Measurements from ENCODE around the gene DUOXA2. TPM values are rescaled to one million over a fixed set of nuclear protein-coding genes. Genes with fewer than 3 reads are reported as not detected.

DUOXA2 gene
- total RNA-seq, 1 experiment from 2014 or later: not detected

DNA sequence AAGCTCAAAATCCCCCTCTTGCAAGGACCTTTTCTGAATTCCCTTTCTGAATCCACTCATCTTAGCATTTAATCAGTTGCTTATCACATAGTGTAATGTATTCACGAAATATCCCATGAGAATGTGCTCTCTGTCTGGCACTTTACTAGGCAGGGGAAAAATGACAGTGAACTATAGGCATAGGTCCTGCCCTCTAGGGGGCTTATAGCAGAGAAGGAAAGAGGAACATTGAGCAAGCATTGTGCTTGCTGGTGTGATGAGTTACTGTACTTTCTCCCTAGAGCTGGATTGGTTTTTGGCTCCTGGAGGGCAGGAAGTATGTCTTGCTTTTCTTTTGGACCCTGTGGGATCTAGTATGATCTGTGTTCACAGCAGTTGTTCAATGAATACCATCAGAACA is 26.6 kb upstream of the DUOXA2 start:
- Histone ChIP-seq H3K9me3 (ENCODE audit: control insufficient read depth, insufficient read depth, low read depth, low read length) (no peaks in the 10 kb centered on the region), H3K36me3 (ENCODE audit: control insufficient read depth, insufficient read depth, low read length) (no peaks in the 10 kb centered on the region), H3K27ac (ENCODE audit: low read length) (no peak overlapping the region), H3K27me3 (ENCODE audit: control insufficient read depth, insufficient read depth, low read length) (peaks cover 18% of the 10 kb centered on the region), H3K4me3 (ENCODE audit: low read depth in 2 of 2, low read length in 2 of 2) (no peak overlapping the region), H3K4me1 (ENCODE audit: control insufficient read depth, insufficient read depth, low read length) (no peaks in the 10 kb centered on the region)
- BruUV-seq (replicated peaks): no TSS peak
- peak; percentile 53; the same call in 1 of the 2 replicates for ATAC-seq
- in situ Hi-C loops (cut with HindIII; ENCODE audit: low pct_unique_long_range_greater_than_20kb, low sequenced_read_pairs) (no loop called here), intact Hi-C loops (cut with micrococcal nuclease; ENCODE audit: unreplicated experiment) (no loop called here)
- no peak for TF ChIP-seq SIN3A (IDR thresholded peaks at IDR 0.05; ENCODE audit: borderline replicate concordance, insufficient read depth, low read depth, low read length)
- TF ChIP-seq, protein P1, sequence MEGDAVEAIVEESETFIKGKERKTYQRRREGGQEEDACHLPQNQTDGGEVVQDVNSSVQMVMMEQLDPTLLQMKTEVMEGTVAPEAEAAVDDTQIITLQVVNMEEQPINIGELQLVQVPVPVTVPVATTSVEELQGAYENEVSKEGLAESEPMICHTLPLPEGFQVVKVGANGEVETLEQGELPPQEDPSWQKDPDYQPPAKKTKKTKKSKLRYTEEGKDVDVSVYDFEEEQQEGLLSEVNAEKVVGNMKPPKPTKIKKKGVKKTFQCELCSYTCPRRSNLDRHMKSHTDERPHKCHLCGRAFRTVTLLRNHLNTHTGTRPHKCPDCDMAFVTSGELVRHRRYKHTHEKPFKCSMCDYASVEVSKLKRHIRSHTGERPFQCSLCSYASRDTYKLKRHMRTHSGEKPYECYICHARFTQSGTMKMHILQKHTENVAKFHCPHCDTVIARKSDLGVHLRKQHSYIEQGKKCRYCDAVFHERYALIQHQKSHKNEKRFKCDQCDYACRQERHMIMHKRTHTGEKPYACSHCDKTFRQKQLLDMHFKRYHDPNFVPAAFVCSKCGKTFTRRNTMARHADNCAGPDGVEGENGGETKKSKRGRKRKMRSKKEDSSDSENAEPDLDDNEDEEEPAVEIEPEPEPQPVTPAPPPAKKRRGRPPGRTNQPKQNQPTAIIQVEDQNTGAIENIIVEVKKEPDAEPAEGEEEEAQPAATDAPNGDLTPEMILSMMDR (IDR thresholded peaks at IDR 0.05): no peak; the same call in 1 of the 2 replicates
- TF ChIP-seq, protein P2, sequence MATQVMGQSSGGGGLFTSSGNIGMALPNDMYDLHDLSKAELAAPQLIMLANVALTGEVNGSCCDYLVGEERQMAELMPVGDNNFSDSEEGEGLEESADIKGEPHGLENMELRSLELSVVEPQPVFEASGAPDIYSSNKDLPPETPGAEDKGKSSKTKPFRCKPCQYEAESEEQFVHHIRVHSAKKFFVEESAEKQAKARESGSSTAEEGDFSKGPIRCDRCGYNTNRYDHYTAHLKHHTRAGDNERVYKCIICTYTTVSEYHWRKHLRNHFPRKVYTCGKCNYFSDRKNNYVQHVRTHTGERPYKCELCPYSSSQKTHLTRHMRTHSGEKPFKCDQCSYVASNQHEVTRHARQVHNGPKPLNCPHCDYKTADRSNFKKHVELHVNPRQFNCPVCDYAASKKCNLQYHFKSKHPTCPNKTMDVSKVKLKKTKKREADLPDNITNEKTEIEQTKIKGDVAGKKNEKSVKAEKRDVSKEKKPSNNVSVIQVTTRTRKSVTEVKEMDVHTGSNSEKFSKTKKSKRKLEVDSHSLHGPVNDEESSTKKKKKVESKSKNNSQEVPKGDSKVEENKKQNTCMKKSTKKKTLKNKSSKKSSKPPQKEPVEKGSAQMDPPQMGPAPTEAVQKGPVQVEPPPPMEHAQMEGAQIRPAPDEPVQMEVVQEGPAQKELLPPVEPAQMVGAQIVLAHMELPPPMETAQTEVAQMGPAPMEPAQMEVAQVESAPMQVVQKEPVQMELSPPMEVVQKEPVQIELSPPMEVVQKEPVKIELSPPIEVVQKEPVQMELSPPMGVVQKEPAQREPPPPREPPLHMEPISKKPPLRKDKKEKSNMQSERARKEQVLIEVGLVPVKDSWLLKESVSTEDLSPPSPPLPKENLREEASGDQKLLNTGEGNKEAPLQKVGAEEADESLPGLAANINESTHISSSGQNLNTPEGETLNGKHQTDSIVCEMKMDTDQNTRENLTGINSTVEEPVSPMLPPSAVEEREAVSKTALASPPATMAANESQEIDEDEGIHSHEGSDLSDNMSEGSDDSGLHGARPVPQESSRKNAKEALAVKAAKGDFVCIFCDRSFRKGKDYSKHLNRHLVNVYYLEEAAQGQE (IDR thresholded peaks at IDR 0.05; ENCODE audit: insufficient read depth in 1 of 2, low read depth in 2 of 2, low read length in 1 of 2): no peak
- TF ChIP-seq TCF7L2 (IDR thresholded peaks at IDR 0.05; ENCODE audit: low read depth, low read length): no peak
- TF ChIP-seq POLR2AphosphoS5 (IDR thresholded peaks at IDR 0.05; ENCODE audit: low read depth, low read length): no peak
- CTCF ChIA-PET: no interaction called here
- DNase-seq (ENCODE audit: low read depth, low spot score): no peak
- POLR2A ChIA-PET: no interaction called here

DNA sequence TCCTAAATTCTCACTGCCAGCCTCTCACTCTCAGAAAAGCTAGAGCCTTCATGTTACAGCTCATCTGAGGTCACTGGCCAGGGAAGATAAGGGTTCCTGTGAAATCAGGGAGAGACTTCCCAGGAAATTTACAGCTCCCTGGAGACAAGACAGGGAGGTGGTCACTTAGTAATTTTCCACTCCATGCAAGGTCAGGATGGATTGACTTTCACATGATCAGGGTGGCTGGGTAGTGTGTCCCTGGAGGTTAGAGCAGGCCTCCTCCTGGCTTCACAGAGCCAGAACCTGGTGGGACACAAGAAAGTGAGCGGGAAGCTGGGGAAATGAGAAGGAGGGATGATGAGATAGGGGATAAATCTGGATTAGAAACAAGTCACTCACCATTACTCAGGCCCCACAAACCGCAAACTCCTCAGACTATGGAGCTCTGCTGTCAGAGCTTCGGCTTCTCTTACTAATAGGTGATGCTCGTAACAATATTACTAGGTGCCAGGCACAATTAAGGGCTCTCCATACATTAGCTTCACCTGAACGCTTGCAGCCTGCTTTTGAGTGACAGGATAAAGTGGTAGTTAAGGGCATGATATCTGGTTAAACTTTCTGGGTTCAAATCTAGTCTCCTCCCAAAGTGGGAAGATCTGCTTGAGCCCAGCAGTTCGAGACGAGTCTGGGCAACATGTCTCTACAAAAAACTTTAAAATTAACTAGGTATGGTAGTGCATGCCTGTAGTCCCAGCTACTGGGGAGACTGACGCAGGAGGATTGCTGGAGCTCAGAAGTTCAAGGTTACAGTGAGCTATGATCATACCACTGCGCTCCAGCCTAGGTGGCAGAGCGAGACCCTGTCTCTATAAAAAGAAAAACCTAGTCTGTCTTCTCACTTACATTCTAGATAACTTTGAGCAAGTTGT is 25.1 kb upstream of the DUOXA2 start:
- no peak overlapping the region for H3K4me3 ChIP-seq (ENCODE audit: low read depth in 2 of 2, low read length in 2 of 2)
- POLR2A ChIA-PET: no interaction called here
- H3K27me3 ChIP-seq (ENCODE audit: control insufficient read depth, insufficient read depth, low read length): peaks cover 16% of the 10 kb centered on the region
- no TSS peak for BruUV-seq (replicated peaks)
- CTCF ChIA-PET: interaction anchor here (0.6 to 1.4 kb wide), 2 partner anchors 29 to 1112 kb away, joined by 3 to 6 read pairs; no protein-coding TSS in a partner anchor
- ATAC-seq (no peak), DNase-seq (ENCODE audit: low read depth, low spot score) (no peak)
- no peaks in the 10 kb centered on the region for H3K4me1 ChIP-seq (ENCODE audit: control insufficient read depth, insufficient read depth, low read length)
- TF ChIP-seq TCF7L2 (IDR thresholded peaks at IDR 0.05; ENCODE audit: low read depth, low read length) (no peak), POLR2AphosphoS5 (IDR thresholded peaks at IDR 0.05; ENCODE audit: low read depth, low read length) (no peak), SIN3A (IDR thresholded peaks at IDR 0.05; ENCODE audit: borderline replicate concordance, insufficient read depth, low read depth, low read length) (no peak)
- TF ChIP-seq, protein P1 (IDR thresholded peaks at IDR 0.05): no peak
- TF ChIP-seq, protein P2 (IDR thresholded peaks at IDR 0.05; ENCODE audit: insufficient read depth in 1 of 2, low read depth in 2 of 2, low read length in 1 of 2): no peak
- H3K36me3 ChIP-seq (ENCODE audit: control insufficient read depth, insufficient read depth, low read length): no peaks in the 10 kb centered on the region
- intact Hi-C loops (cut with micrococcal nuclease; ENCODE audit: unreplicated experiment) (no loop called here), in situ Hi-C loops (cut with HindIII; ENCODE audit: low pct_unique_long_range_greater_than_20kb, low sequenced_read_pairs) (no loop called here)
- H3K27ac ChIP-seq (ENCODE audit: low read length): no peak overlapping the region
- H3K9me3 ChIP-seq (ENCODE audit: control insufficient read depth, insufficient read depth, low read depth, low read length): no peaks in the 10 kb centered on the region

Measured in Panc1 (cell line).